Retinal pigment epithelial cell (primary cell): ENCODE results near the gene TSPAN16.
"Not testable (repeated sequence)": the region's sequence is repeated elsewhere in the genome, so short reads cannot be mapped to it uniquely, and the experiment has no call there.

ENCODE experiments used
- DNase-seq: peaks from one replicate; pipeline ENCODE4 v3.0.0-alpha.2; 2010; ENCODE audit warnings: low read depth
- H3K4me3 ChIP-seq: 2 replicates; pipeline ENCODE4 v1.5.1; 2011; ENCODE audit warnings: mild to moderate bottlenecking, low read length, control low read depth, moderate library complexity
- CTCF ChIP-seq: conservative IDR thresholded peaks from 2 replicates; pipeline ENCODE4 v1.5.1; 2011; ENCODE audit warnings: low read depth, low read length, control low read depth, inconsistent platforms

Gene TSPAN16

GRCh38 chr19:11324748-11325389, 28.9 kb downstream of the TSPAN16 start:
- no peak for TF ChIP-seq CTCF
- no peak overlapping the region for H3K4me3 ChIP-seq
- DNase-seq = no peak

- no peak for TF ChIP-seq CTCF
- H3K4me3 ChIP-seq = no peak overlapping the region
- DNase-seq = no peak
These were observed 29.6 kb downstream of the TSPAN16 start for GRCh38 chr19:11325544-11325943.

GRCh38 chr19:11330127-11330526, 34.2 kb downstream of the TSPAN16 start:
- no peak overlapping the region for H3K4me3 ChIP-seq
- DNase-seq = no peak
- TF ChIP-seq CTCF = no peak

- TF ChIP-seq CTCF = no peak
- no peak overlapping the region for H3K4me3 ChIP-seq
- no peak for DNase-seq
These were observed 35.5 kb downstream of the TSPAN16 start for GRCh38 chr19:11331502-11331901.

GRCh38 chr19:11332822-11333221, 36.9 kb downstream of the TSPAN16 start:
- no peak for TF ChIP-seq CTCF
- H3K4me3 ChIP-seq = no peak overlapping the region
- DNase-seq = no peak

GRCh38 chr19:11333838-11334237, 37.9 kb downstream of the TSPAN16 start:
- DNase-seq, H3K4me3 ChIP-seq: not testable (repeated sequence)

- TF ChIP-seq CTCF = no peak
- no peak for DNase-seq
- H3K4me3 ChIP-seq = no peak overlapping the region
These were observed 39.6 kb downstream of the TSPAN16 start for GRCh38 chr19:11335449-11336146.
